Stimulated activated CD4-positive, alpha-beta T cell treated with anti-CD3 and anti-CD28 coated beads, Interleukin-1b, Interleukin-23, amount 100 ng/mL, for 24 hours (primary cell): ENCODE data around the gene ACY1.
"Not testable (repeated sequence)": the region's sequence is repeated elsewhere in the genome, so short reads cannot be mapped to it uniquely, and the experiment has no call there.

Source experiments
- DNase-seq, 4 experiments: peaks; one replicate each; pipeline ENCODE4 v3.0.0-alpha.2; 2020; ENCODE audit warnings: low read depth in 4 of 4, low spot score in 1 of 4

ACY1 gene

GRCh38 chr3:52023860-52024764 lies 40.8 kb downstream of the ACY1 start:
- DNase-seq = no peak

GRCh38 chr3:52024765-52025452 lies 41.6 kb downstream of the ACY1 start:
- no peak for DNase-seq

- DNase-seq = no peak
These were observed 42.1 kb downstream of the ACY1 start for GRCh38 chr3:52025453-52025852.

DNA sequence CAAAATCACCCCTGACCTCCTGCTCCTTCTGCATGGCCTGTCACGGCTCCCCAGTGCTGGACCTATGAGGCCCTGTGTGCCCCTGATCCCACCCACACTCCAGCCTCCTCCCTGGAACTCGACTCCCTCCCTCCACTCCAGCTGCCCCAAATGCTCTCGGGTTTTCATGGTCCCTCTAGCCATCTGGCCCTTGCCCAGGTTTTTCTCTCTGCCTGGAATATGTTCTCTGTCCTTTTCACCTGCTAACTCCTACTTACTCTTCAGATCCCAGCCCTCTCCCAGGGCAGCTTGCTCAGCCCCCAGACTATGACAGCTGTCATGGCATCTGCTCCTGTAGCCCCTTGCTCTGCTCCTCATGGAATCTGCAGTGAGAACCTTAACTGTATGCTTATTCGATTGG lies 42.7 kb downstream of the ACY1 start:
- DNase-seq = no peak

DNA sequence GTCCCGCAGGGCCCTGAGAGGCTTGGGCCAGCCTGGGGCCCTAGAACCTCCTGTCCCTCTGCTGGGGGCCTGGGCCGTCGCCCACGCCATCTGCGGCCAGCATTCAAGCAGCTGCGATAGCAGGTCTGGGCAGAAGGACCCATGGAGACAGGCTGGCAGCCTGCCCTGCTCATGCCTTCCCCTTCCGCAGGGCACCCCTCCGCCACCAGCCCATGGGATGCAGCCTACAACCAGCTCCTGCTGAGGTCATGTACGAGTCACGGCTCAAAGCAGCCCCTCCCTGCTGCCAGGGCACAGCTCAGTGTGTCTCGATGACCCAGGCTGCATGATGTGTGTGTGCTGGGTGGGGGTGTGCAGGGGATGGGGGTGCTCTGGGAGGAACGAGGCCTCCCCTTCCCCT lies 45.2 kb downstream of the ACY1 start:
- no peak for DNase-seq

DNA sequence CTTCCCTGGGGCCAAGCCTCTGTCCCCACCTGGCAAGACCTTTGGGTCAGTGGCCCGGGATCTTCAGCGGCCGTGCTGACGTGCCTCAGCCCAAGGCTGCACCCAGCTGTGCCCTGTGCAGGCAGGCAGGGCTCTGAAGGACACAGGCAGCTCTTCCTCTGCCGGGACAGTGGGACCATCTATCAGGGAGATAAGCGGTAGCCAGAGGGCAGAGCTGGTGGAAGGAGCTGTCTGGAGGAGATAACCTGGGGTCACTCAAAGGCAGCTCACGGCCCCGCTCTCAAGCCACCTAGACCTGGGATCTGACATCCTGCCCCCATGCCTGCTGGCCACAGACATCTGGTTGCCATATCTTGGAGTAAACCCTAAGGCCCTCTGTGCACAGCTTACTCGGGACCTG lies 45.7 kb downstream of the ACY1 start:
- no peak for DNase-seq

- no peak for DNase-seq
These were observed 46.2 kb downstream of the ACY1 start for GRCh38 chr3:52029535-52029934.

GRCh38 chr3:52030714-52031310 lies 47.5 kb downstream of the ACY1 start:
- no peak for DNase-seq

GRCh38 chr3:52031896-52032295 lies 48.6 kb downstream of the ACY1 start:
- no peak for DNase-seq

DNA sequence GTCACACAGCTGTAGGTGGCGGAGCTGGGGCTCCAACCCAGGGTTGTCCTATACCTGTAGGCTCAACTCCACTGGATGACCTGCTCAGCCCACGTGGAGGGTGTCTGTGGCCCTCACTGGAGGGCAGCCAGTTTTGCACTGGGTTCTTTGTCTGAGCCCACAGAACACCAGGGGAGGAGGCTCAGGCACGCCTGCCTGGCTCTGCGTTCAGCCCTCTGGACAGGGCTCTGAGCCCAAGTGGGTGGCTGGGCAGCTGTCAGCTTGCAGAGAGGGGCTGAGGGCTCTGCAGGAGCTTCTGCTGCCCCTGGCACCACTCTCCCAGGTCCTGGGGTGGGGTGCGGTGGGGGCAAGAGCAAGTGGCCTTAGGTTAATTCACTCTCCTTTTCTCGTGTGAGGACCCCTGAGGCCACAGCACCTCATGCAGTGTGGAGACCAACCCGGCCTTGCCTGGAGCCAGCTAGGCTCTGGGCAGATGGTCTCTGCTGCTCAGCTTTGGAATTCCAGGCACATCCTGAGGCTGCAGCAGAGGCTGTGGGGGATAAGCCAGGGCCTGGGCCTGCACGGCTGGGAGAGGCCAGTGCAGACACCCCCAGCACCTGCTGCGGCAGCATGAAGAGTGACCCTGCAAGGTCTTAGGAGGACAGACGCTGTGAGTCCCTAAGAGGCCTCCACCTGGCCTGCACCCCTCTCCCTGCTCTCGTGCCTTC lies 49.5 kb downstream of the ACY1 start:
- no peak for DNase-seq

DNA sequence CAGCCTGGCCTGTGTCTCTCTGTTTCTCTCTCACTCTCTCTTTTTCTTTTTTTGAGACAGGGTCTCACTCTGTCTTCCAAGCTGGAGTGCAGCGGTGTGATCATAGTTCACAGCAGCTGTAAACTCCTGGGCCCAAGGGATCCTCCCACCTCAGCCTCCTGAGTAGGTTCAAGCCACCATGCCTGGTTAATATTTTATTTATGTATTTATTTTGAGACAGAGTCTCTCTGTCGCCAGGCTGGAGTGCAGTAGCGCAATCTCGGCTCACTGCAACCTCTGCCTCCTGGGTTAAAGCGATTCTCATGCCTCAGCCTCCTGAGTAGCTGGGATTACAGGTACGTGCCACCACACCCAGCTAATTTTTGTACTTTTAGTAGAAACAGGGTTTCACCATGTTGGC lies 50.4 kb downstream of the ACY1 start:
- not testable (repeated sequence) for DNase-seq

DNA sequence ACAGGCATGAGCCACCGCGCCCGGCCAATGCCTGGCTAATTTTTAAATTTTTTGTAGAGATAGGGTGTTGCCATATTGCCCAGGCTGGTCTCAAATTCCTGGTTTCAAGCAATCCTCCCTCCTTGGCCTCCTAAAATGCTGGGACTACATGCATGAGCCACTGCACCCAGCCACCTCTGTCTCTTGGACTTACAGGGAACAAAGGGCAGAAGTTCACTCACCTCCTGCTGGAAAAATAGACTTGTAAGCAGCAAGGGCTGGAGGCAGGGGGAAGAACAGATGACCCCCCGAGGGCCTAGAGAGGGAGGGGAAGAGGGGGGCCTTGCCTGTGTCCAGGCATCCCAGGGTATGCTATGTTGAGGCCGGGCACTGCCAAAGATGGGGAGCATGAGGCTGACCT lies 50.9 kb downstream of the ACY1 start:
- no peak for DNase-seq

- no peak for DNase-seq
These were observed 51.3 kb downstream of the ACY1 start for GRCh38 chr3:52034651-52035050.

DNA sequence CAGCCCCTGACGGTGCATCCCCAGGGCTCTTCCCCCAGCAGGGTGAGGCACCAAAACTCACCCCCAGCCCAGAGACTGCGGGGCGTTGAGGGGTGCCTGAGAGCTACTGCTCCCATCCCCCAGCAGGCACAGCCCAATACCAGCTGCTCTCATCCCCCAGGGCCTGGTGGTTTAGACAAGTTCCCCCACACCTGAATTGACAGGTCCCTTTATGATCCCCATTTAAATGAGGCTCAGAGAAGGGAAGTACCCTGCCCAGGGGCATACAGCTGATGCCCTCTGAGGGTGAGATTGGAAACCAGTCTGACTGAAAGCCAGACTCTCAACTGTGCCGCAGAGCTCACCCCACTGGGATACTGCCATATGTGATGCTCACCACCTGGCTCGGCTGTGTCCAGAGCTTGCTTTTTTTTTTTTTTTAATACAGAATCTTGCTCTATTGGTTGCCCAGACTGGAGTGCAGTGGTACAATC lies 52.9 kb downstream of the ACY1 start:
- no peak for DNase-seq

DNA sequence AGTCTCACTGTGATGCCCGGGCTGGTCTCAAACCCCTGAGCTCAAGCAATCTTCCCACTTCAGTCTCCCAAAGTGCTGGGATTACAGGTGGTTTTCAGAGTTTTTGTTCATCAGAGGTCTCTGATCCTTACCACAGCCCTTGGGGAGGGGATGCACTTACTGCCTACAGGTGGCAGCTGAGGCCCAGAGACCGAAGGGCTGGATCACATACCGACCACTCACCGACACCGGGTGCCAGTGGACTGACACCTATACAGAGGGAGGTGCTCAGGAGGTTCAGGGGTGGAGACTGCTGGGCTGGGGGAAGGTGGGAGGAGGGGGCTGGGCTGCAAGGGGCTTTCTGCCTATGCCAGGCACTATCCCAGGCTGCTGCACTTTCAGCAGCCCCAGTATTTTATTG lies 53.5 kb downstream of the ACY1 start:
- DNase-seq = no peak

DNA sequence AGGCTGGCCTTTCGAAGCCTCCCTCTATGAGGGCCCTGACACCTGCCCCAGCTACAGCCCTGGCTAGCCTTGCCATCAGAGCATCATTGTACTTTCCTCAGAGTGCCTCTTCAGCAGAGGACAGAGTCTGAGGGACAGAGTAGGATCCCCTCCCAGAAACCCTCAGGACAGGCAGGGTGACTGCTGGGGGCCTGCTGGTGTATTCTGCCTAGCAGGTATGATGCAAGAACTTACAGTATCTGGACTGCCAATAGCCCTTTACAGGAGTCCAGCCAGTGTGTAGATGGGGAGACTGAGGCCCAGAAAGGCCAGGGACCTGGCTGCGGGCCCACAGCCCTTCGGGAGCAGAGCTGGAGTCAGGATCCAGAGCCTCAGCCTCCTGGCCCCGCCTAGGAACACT lies 54.0 kb downstream of the ACY1 start:
- DNase-seq = no peak

GRCh38 chr3:52038227-52038626 lies 54.9 kb downstream of the ACY1 start:
- DNase-seq = no peak
